GM21360 (cell line): ENCODE measurements around the gene RBM48.
"Not testable (repeated sequence)": the region's sequence is repeated elsewhere in the genome, so short reads cannot be mapped to it uniquely, and the experiment has no call there.

ENCODE experiments used
- ATAC-seq: cut with Tn5 transposase; IDR thresholded peaks from one replicate; pipeline ENCODE4 v1.9.1; 2021; ENCODE audit warnings: mild to moderate bottlenecking, moderate library complexity; ENCODE audit not compliant: unreplicated experiment

The RBM48 gene

DNA sequence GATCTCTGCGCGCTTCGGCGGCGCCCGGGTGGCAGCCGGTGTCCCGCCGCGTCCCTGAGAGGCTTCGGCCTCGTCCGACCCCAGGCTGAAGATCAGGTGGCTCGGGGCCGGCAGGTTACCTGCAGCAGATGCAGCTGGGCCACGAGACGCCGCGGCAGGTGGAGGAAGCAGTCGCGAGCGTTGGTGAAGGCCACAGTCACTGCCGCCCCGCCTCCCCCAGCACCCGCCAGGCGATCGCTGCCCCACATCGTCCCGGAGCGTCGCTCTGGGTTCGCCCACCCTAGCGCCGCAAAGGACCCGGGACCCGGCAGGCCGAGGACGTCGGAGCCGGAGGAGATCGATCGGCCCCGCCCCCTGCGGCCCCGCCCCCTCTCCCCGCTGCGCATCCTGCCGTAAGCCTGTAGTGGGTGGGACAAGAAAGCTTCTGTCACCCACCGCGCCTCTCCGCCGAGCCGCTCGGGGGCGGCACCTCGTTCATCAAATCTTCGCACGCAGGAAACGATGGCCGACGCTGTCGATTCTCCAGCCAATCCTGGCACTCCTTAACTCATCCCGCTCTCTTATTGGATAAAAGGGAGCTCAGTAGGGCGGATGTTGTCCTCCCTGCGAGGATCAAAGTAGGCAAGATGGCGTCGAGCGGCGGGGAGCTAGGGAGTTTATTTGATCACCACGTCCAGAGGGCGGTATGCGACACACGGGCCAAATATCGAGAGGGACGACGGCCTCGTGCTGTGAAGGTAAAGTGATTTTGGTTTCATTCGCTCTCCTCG, at the start of gene RBM48, which contains the start of gene PEX1:
RBM48 (plus strand) TSS at position 608 of the 770 bp plus-strand sequence; CDS start at position 627, 19 bp downstream.
PEX1 (minus strand) TSS at position 333 of the 770 bp plus-strand sequence; CDS start at position 248, 85 bp downstream.
- peak; percentile 93 for ATAC-seq

DNA sequence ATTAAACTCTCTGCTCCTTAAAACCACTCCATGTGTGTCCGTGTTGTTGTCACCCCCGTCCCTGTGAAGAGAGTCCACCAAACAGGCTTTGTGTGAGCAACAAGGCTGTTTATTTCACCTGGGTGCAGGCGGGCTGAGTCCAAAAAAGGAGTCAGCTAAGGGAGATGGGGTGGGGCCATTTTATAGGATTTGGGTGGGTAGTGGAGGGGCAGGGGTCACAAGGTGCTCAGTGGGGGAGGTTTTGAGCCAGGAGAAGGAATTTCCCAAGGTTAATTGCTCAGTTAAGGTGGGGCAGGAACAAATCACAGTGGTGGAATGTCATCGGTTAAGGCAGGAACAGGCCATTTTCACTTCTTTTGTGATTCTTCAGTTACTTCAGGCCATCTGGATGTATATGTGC, 49.4 kb upstream of the RBM48 start:
- not testable (repeated sequence) for ATAC-seq

DNA sequence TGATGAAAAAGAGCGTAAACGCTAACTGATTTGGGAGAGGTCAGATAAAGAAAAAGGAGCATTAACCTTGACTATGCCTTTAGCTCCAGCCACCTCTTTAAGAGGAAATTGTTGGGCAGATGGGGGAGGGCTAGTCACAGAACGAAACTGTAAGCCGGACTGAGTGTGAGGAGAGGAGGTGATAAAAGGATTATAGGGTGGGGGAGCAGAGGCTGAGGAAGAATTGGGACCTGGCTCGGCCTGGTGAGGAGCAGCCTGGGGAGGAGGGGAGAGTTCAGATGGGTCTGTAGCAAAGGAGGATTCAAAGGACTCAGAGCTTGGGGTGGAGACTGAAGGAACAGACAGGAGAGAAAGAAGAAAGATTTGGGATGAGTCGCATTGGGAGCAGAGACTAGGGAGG, 45.0 kb upstream of the RBM48 start:
- ATAC-seq, result not testable (repeated sequence)

DNA sequence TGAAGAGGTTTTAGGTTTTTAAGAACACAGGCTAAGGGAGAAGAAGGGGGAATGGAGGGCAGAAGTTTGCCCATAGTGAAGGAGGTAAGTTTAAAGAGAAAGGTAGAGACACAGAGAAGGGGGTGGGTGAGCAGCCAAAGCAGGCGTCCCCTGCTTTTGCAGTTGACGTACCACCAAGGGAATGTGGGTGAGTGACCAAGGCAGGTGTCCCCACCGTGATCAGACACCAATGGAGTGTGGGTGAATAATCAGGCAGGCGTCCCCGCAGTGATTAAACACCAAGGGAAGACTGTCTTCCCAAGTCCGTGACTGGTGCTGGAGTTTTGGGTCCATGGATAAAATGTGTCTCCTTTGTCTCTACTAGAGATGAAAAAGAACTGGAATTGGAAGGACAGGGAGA, 44.4 kb upstream of the RBM48 start:
- not testable (repeated sequence) for ATAC-seq

DNA sequence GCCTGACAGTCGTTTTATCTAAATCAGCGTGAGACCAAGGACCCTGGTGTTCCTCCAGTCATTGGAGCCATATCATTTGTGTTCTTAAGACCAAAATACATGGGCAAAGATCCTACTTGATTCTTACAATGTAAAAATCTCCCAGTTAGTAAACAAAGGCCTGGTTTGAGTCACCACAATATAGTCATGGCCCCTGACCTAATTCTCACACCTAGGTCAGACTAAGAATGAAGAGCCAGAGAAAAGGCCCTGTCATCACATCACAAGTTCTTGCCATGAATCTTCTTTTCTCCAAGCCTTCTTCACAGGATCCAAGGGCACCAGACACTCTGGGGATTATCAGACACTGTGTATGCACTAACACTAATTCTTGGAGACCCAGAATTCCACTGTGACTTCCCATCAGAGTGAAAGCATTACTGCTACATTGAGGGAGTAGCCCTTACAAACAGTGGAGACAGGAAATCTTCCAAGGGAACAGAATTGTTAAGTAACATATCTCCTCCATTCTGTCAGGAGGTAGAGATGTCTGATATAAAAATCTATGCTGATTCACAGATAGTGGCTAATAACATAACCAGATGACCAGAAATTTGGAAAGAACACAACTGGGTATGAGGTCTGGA, 43.2 kb upstream of the RBM48 start:
- ATAC-seq, result no peak

DNA sequence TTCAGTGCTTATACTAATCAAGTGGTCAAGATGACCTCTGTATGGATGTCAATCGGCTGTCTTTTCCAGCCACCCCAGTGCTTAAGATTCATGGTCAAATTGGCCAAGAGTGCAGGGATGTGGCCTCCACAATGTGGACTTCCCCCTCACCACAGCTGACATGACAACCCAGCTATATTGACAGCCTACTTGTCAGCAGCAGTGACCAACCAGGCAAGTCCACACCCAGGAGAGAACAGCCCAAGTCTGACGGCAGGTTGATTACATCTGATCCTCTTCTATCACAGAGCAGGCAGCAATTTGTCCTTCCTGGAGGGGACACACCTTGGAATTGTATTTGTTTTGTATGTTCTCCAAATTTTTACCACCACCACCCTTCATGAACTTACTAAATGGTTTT, 42.6 kb upstream of the RBM48 start:
- ATAC-seq, result no peak

DNA sequence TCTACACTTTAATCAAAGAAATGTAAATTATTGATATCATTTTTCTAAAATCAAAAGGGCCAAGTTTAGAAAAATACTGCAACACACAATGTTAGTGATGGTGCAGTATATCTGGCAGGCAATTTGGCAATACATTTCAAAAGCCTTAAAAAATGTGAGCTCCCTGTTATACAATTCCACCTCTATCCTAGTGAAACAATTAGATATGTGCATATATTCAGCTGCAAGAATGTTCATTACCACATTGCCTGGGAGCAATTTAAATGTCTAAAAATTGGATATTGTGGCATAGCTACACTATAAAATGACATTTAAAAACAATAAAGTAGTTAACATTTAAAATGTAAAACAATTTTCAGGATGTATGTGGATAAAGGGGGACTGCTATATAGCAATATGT, 40.8 kb upstream of the RBM48 start:
- no peak for ATAC-seq

DNA sequence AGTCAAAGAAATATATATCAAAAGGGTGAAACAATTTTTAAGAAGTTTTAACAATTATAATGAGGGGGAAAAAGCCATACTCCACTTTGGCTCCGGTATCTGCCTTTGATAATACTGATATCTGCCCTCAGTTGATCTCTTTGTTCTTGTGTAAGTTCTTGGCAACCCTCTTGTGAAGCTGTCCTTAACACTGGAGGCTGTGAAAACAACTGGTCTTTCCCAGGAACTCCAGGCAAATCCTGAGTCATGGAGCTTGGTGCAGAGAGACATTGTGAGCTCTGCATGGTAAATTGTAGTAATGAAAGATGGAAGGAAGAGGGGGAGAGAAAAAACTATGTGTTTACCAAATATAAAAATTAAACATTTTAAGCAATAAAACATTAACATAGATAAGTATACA, 39.0 kb upstream of the RBM48 start:
- ATAC-seq, result no peak

DNA sequence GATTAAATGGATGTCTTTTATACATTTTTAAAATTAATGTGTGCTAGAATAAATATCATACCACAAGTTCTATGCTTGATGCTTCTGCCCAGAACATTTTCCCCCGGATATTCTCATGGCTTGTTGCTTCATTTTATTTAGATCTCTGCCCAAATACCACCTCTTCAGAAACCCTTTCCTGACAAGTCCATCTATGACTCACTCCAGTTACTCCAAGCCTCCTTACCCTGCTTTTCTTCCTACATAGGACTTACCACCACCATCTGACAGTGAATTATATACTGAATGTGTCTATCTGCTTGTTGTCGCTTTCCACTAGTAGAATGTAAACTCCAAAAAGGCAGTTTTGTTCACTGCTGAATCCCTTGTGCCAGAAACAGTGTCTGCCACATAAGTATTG, 31.7 kb upstream of the RBM48 start:
- ATAC-seq, result no peak

DNA sequence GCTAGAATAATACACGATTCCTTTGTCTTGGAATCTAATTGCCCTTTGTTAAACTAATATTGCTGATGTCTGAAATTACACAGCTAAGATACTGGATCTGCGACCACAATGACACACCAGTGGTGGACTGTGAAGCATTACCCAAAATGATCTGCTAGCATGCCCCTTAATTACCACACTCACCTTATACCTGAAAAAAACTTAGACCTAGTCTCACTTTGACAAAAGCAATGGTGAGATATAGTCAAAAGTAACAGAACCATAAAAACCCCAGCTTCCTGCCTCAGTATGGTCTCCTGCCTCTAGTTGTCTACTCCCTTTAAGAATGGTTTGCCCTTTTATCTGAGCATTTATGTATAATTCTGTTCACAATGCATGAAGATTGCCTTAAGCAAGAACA, 30.0 kb upstream of the RBM48 start:
- no peak for ATAC-seq

DNA sequence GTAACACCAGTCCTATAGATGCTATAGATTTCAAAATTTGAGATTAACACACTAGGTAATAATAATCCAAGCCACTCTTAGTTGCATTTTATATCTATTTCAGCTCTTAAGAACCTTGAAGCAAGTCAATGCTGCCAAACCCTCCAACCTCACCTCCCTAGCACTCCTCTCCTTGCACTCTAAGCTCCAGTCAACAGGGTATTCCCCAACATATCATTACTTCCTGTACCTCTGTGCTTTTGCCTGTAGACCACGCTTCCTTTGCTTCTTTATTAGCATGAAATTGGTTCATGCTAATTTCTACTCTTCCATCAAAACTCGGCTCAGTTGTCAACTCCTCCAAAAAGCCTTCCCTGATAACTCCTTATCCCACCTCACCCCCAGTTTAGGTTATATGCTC, 24.8 kb upstream of the RBM48 start:
- ATAC-seq, result no peak

DNA sequence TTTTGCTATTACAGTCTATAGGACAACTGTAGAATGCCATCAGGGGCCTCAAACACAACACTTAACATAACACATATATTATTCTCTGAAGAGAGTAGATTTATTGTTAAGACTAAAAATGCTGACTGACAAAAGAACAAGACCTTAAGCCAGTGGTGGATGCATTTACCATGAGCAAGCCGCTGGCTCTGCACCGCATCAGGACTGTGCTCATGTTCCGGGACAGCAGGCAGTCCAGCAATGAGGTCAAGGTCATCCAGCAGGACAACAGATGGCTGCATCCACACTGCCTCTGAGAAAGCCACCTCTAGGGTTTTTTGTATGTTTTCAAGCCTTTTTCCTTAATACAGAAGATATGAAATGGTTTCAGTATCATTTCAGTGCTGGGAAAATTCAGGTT, 24.0 kb upstream of the RBM48 start:
- no peak for ATAC-seq

DNA sequence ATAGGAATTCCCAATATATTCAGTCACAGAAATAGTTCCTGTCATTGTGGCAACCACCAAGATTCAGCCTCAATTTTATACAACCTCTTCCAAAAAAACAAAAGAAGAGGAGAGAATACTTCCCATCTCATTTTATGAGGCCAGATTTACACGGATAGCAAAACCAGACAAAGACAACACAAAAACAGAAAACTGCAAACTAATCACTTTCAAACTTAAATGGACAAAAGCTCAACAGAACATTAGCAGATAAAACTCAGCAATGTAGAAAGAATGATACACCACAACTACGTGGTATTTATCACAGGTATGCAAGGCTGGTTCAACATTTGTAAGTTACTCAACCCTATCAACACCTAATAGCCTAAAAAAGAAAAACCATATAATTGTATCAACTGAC, 22.2 kb upstream of the RBM48 start:
- ATAC-seq, result no peak

DNA sequence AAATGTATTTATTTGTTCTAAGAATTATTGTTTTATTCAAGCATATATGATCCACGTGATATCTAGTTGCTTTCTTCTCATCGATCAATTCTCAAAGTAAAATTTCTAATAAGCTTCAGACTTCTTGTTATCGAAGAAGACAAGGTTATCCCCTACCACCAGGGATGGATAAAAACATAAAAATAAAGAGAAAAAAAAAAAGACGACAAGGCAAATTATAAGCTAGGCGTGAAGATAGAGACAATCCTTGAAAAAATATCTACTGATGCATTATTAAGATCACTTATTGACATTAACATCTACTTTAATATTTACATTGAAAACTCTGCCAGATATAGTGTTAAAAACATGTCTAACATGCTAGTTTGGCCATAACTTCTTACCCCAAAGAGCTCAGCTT, 19.6 kb upstream of the RBM48 start:
- ATAC-seq, result no peak

DNA sequence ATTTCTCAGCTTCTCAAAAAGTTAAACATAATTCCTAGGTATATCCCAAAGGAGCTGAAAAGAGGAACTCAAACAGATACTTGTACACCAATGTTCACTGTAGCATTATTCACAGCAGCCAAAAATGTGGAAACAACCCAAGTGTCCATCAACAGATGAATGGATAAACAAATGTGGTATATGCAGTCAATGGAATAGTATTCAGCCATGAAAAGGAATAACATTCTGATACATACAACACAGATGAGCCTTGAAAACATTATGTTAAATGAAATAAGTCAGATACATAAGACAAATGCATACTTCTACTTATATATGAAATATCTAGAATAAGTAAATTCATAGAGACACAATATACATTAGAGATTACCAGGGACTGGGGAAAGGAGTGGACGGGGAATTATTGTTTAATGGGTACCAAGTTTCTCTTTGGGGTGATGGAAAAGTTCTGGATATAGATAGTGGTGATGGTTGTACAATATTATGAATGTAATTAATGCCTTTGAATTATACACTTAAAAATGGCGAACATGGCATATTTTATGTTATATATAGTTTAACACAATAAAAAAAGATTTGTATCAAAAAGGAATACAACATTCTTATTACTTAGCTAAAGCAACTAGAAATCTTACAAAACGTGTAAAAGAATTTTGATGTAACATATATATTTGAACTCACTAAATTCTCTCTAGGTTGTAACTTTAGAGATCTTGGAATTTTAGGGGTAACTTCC, 15.3 kb upstream of the RBM48 start:
- ATAC-seq, result no peak

DNA sequence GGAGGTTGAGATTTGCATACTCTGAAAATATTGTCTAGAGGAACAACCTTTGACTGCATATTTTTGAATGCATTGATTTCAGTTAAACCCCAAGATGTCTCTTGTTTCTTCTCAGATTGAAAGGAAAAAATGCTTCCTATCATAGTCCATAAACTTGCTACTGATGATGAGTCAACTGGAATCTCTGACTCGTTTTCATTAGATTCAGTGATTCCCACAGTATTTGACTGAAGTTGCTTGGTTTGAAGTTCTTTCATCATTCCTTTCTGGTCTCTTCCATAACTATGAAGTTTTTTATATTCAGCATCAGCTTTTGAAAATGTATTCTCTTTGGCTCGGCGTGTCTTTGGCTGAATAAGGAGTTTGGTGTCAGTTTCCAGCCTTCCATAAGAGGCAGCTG, 11.0 kb upstream of the RBM48 start:
- ATAC-seq, result no peak

DNA sequence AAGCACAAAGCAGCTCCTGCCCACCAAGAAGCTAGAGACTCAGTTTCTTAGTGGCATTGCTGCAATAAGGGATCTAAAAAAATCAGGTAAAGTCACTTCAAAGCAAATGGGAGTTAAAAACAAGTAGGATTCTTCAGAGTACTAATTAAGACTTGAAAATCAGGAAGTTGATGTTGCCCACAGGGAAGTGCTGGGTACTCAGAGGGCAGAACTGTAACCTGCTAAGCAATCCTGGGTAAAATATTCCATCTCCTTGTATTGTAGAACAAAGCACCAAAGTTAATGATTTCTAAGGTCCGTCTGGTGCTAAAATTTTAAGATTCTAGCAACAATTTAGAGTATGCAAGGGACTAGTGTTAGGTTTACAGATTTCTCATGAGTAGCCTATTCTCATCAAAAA, 8.6 kb upstream of the RBM48 start:
- no peak for ATAC-seq

DNA sequence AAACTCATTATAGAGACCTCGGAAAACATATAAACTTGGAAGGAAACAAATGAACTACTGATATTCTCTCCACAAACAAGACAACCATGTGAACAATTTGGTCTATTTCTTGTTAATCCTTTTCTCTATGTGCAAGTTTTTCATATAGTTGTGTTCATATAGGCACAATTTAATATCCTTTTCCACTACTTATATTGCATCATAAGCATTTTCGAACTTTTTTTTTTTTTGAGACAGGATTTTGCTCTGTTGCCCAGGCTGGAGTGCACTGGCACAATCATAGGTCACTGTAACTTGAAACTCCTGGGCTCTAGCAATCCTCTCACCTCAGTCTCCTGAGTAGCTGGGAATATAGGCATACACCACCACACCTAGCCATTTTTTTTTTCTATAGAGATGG, 5.5 kb upstream of the RBM48 start:
- ATAC-seq, result no peak

DNA sequence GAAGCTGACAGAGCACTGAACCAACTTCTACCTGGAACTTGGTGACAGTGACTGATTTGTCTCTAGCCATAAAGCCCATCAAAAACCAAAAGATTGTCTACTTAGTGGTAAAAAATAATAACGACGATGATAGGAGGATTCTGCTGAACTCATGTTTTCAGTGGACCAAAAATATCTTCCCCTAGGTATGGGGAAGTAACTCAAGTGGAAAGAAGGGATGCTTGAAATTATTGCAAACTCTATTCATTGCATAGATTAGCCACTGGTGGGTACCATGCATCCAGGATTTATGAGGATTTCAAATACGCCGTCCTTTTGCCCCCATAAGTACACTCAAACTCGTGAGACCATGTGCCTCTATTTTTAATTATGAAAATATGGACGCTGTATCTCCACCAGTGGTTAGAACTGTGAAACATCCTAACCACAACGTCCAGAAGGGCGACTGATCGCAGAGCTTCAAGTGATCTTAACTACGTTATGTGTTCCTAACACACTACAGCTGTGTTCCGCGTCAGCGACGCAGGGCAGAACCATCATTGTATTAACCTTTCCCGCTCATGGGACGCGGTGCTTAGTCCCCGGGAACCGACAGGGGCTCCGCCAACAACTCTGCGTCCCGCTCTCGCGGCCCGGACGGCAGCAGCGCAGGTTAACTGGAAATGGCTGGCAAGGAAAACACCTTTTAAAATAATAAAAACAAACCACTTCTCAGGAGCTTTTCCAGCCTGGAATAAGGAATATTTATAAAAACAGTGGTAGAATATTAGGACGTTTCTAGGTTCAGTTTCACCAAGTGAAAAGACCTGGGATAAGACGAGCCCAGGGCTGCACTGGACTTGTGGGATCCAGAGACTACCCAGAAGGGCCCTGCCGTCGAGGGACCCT, 1.1 kb upstream of the RBM48 start:
- ATAC-seq, result peak; percentile 33

DNA sequence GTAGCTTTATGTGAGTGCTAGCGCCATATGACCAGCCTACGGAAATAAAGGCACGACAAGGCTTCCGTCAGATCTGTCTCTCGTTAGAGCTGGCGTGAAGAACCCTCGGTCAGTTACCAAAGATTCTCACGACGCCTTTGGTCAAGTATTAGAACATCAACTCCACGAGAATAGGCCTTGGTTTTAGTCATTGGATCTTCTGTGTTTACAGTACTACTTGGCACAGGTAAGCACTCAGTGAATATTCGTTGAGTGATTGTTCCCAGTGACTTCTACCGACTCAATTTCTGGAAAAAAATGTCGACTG, 316 bp downstream of the RBM48 start:
- ATAC-seq, result no peak

DNA sequence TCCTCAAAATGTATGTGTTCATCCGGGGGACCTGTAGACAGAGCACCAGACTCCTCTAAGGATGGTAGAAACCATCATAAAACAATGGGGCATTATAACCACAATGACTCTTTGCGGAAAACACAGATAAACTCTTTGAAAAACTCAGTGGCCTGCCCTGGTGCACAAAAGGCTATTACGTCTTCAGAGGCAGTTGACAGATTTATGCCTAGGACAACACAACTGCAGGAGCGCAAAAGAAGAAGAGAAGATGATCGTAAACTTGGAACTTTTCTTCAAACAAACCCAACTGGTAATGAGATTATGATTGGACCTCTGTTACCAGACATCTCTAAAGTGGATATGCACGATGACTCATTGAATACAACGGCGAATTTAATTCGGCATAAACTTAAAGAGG, 6.0 kb downstream of the RBM48 start:
- no peak for ATAC-seq
